HepG2 (cell line): Measurements from ENCODE around the gene PEX13. TPM values are rescaled to one million over a fixed set of nuclear protein-coding genes. Genes with fewer than 3 reads are reported as not detected.

Experiments
- ATF5 ChIP-seq: sonication (generic); formaldehyde crosslinking; IDR thresholded peaks from 2 replicates; pipeline ENCODE4 v1.4.0; 2020; ENCODE audit warnings: mild to moderate bottlenecking, low read depth, missing genetic modification reagents
- BRD4 ChIP-seq: sonication (generic); formaldehyde crosslinking; IDR thresholded peaks from 2 replicates; pipeline ENCODE4 v1.4.0; 2020; ENCODE audit warnings: missing genetic modification reagents
- FOXA1 ChIP-seq, 2 experiments: fragments of 450-650 bp in 1 of 2; sonication (generic) in 1 of 2; formaldehyde crosslinking in 1 of 2; IDR thresholded peaks; 2 replicates each; pipeline versions ENCODE4 v1.4.0 to v1.6.1; 2016 to 2020; ENCODE audit warnings: missing genetic modification reagents in 1 of 2
- HNRNPL ChIP-seq: fragments of 200-400 bp; formaldehyde crosslinking; IDR thresholded peaks from 2 replicates; pipeline ENCODE4 v1.6.1; 2017; ENCODE audit warnings: mild to moderate bottlenecking, low read depth, low read length
- ISL2 ChIP-seq: sonication (generic); formaldehyde crosslinking; IDR thresholded peaks from 2 replicates; pipeline ENCODE4 v1.5.0; 2020; ENCODE audit warnings: missing genetic modification reagents
- KDM1A ChIP-seq: IDR thresholded peaks from 2 replicates; pipeline ENCODE4 v1.6.1; 2016; ENCODE audit warnings: missing compliant biosample characterization
- KIAA2018 ChIP-seq: sonication (generic); formaldehyde crosslinking; IDR thresholded peaks from 2 replicates; pipeline ENCODE4 v1.5.0; 2020; ENCODE audit warnings: mild to moderate bottlenecking, missing genetic modification reagents, borderline replicate concordance
- POLR2G ChIP-seq: fragments of 200-400 bp; formaldehyde crosslinking; IDR thresholded peaks from 2 replicates; pipeline ENCODE4 v1.6.1; 2018; ENCODE audit warnings: mild to moderate bottlenecking, low read depth, low read length, moderate library complexity
- RBAK ChIP-seq: sonication (generic); formaldehyde crosslinking; IDR thresholded peaks from 2 replicates; pipeline ENCODE4 v1.5.1; 2020; ENCODE audit warnings: mild to moderate bottlenecking, missing genetic modification reagents
- SIX4 ChIP-seq: sonication (generic); formaldehyde crosslinking; IDR thresholded peaks from 2 replicates; pipeline ENCODE4 v1.4.0; 2020; ENCODE audit warnings: missing genetic modification reagents
- TCF7 ChIP-seq: sonication (generic); IDR thresholded peaks from 2 replicates; pipeline ENCODE4 v1.6.1; 2016; ENCODE audit warnings: antibody characterized with exemption, low read depth
- ZFY ChIP-seq: sonication (generic); formaldehyde crosslinking; IDR thresholded peaks from 2 replicates; pipeline ENCODE4 v1.4.0; 2020; ENCODE audit warnings: missing genetic modification reagents
- ZKSCAN1 ChIP-seq: fragments of 150-350 bp; IDR thresholded peaks from 2 replicates; pipeline ENCODE4 v1.6.1; 2014; ENCODE audit warnings: low read length
- ZNF296 ChIP-seq: sonication (generic); formaldehyde crosslinking; conservative IDR thresholded peaks from 2 replicates; pipeline ENCODE4 v1.5.0; 2020; ENCODE audit warnings: mild to moderate bottlenecking, missing genetic modification reagents
- ZNF512 ChIP-seq: sonication (generic); formaldehyde crosslinking; IDR thresholded peaks from 2 replicates; pipeline ENCODE4 v1.4.0; 2020; ENCODE audit warnings: mild to moderate bottlenecking, missing genetic modification reagents
- ZNF547 ChIP-seq: sonication (generic); formaldehyde crosslinking; IDR thresholded peaks from 2 replicates; pipeline ENCODE4 v1.5.1; 2020; ENCODE audit warnings: mild to moderate bottlenecking, missing genetic modification reagents
- ZNF772 ChIP-seq: sonication (generic); formaldehyde crosslinking; IDR thresholded peaks from 2 replicates; pipeline ENCODE4 v1.5.0; 2020; ENCODE audit warnings: mild to moderate bottlenecking, missing genetic modification reagents
- ZSCAN12 ChIP-seq: sonication (generic); formaldehyde crosslinking; IDR thresholded peaks from 2 replicates; pipeline ENCODE4 v1.9.0; 2021; ENCODE audit warnings: mild to moderate bottlenecking, missing genetic modification reagents
- polyA plus RNA-seq, 8 experiments: library from polyadenylated mRNA; depleted of rRNA in 3 of 8; stranded (reverse) in 7 of 8; unstranded in 1 of 8; fragments of >200 nt; fragmentation: Illumina TruSeq in 4 of 8; extraction: Trizol in 4 of 8; gene quantifications; 2 replicates each; pipeline versions ENCODE4 v1.2.1 to v1.2.3, GENCODE V29; 2011 to 2016; ENCODE audit warnings: low read depth in 4 of 8, missing spikeins in 1 of 8, mixed read lengths in 1 of 8; ENCODE audit not compliant: insufficient read depth in 1 of 8
- total RNA-seq, 5 experiments: library from RNA; depleted of rRNA; stranded (reverse); fragments of >200 nt; fragmentation: Illumina TruSeq; extraction: Trizol; gene quantifications; 2 replicates each; pipeline ENCODE4 v1.2.3, GENCODE V29; 2016; ENCODE audit warnings: low read depth in 1 of 5

The PEX13 gene
- total and polyA plus RNA-seq, 2 of the 13 experiments (the other 11 are each of a cell fraction or from before 2014, with no cell fraction given): 47.9 to 75.9 TPM

GRCh38 chr2:61018318-61018755 is 817 bp downstream of the PEX13 start (continued):
- TF ChIP-seq ZNF772 (peak; percentile 90; the same call in 1 of the 2 replicates), FOXA1 (IDR thresholded peaks at IDR 0.05) (no peak), FOXA1 (CRISPR knock-in tag; IDR thresholded peaks at IDR 0.05) (peak; percentile 47), HNRNPL (no peak), ZSCAN12 (CRISPR knock-in tag) (peak; percentile 93), BRD4 (CRISPR knock-in tag) (peak; percentile 45; the same call in 1 of the 2 replicates), ZNF512 (CRISPR knock-in tag) (no peak), ZKSCAN1 (no peak; the same call in 1 of the 2 replicates), ATF5 (CRISPR knock-in tag) (no peak), KIAA2018 (CRISPR knock-in tag) (peak; percentile 48; the same call in 1 of the 2 replicates), TCF7 (no peak), ZNF547 (CRISPR knock-in tag) (no peak), ISL2 (CRISPR knock-in tag) (peak; percentile 93), ZNF296 (CRISPR knock-in tag) (no peak), SIX4 (CRISPR knock-in tag) (0 out of 2 replicates have a peak, but pooled peaks have one; percentile 34), ZFY (CRISPR knock-in tag) (peak; percentile 73; the same call in 1 of the 2 replicates), RBAK (CRISPR knock-in tag) (no peak), POLR2G (peak; percentile 13; the same call in 1 of the 2 replicates), KDM1A (CRISPR knock-in tag) (peak; percentile 47; the same call in 1 of the 2 replicates)
